Measurements from ENCODE around the gene DEAF1. TPM values are rescaled to one million over a fixed set of nuclear protein-coding genes. Genes with fewer than 3 reads are reported as not detected.

The DEAF1 gene
- total and polyA plus RNA-seq, 2 of the 13 experiments (the other 11 are each of a cell fraction or from before 2014, with no cell fraction given), result 22.3 to 29.6 TPM

GRCh38 chr11:706957-707816, 12.2 kb upstream of the DEAF1 start (continued):
- TF ChIP-seq ZSCAN31 (CRISPR knock-in tag; IDR thresholded peaks at IDR 0.05; ENCODE audit: low read depth), result peak; percentile 52; the same call in 1 of the 2 replicates
- no peak for TF ChIP-seq E2F1 (CRISPR knock-in tag; IDR thresholded peaks at IDR 0.05)
- no peak for TF ChIP-seq HDAC6 (IDR thresholded peaks at IDR 0.05; ENCODE audit: low read depth, low read length)
- peak; percentile 50; the same call in 1 of the 2 replicates for TF ChIP-seq ZNF343 (CRISPR knock-in tag; IDR thresholded peaks at IDR 0.05)
- no peak for TF ChIP-seq TSC22D2 (CRISPR knock-in tag; IDR thresholded peaks at IDR 0.05; ENCODE audit: borderline replicate concordance)
- no peak for TF ChIP-seq SP1 (IDR thresholded peaks at IDR 0.05)
- TF ChIP-seq SP1 (CRISPR knock-in tag; IDR thresholded peaks at IDR 0.05), result peak; percentile 28; the same call in 1 of the 2 replicates
- peak; percentile 92 for TF ChIP-seq TFAP4 (IDR thresholded peaks at IDR 0.05; ENCODE audit: borderline replicate concordance, low read depth)
- TF ChIP-seq ATF5 (CRISPR knock-in tag; IDR thresholded peaks at IDR 0.05; ENCODE audit: low read depth), result no peak
- 0 out of 2 replicates have a peak, but pooled peaks have one; percentile 40 for TF ChIP-seq PAX8 (CRISPR knock-in tag; IDR thresholded peaks at IDR 0.05; ENCODE audit: borderline replicate concordance)
- TF ChIP-seq ZFP36L2 (CRISPR knock-in tag; IDR thresholded peaks at IDR 0.05), result 0 out of 2 replicates have a peak, but pooled peaks have one; percentile 3
- no peak for TF ChIP-seq E2F2 (CRISPR knock-in tag; IDR thresholded peaks at IDR 0.05; ENCODE audit: borderline replicate concordance)
- TF ChIP-seq NR0B2 (CRISPR knock-in tag; IDR thresholded peaks at IDR 0.05), result peak; percentile 22; the same call in 1 of the 2 replicates
- no peak for TF ChIP-seq U2AF1 (optimal IDR thresholded peaks at IDR 0.05; ENCODE audit: low read depth, low read length)
- TF ChIP-seq ZNF44 (CRISPR knock-in tag; IDR thresholded peaks at IDR 0.05), result no peak
- TF ChIP-seq SP2 (CRISPR knock-in tag; IDR thresholded peaks at IDR 0.05), result peak; percentile 44; the same call in 1 of the 2 replicates
- peak; percentile 96 for TF ChIP-seq SPEN (CRISPR knock-in tag; IDR thresholded peaks at IDR 0.05; ENCODE audit: low read depth)
- no peak for TF ChIP-seq ZNF576 (CRISPR knock-in tag; IDR thresholded peaks at IDR 0.05)
- no peak for TF ChIP-seq ZNF367 (CRISPR knock-in tag; IDR thresholded peaks at IDR 0.05; ENCODE audit: borderline replicate concordance)
- no peak for TF ChIP-seq NFRKB (IDR thresholded peaks at IDR 0.05)
- no peak; the same call in 1 of the 2 replicates for TF ChIP-seq ZNF782 (CRISPR knock-in tag; IDR thresholded peaks at IDR 0.05; ENCODE audit: borderline replicate concordance)
- no peak; the same call in 1 of the 2 replicates for TF ChIP-seq HOXD1 (CRISPR knock-in tag; IDR thresholded peaks at IDR 0.05)
- peak; percentile 89; the same call in 1 of the 2 replicates for TF ChIP-seq ZBTB7B (CRISPR knock-in tag; IDR thresholded peaks at IDR 0.05)
